CD4-positive, alpha-beta T cell treated with Interleukin-6 for 4 hours (primary cell): ENCODE results near the gene FCGBP.

Experiments
- DNase-seq: peaks from one replicate; pipeline ENCODE4 v3.0.0-alpha.2; 2020; ENCODE audit warnings: mixed read lengths

FCGBP gene

GRCh38 chr19:39943586-39943985 is 9.2 kb upstream of the FCGBP start:
- no peak for DNase-seq

- DNase-seq, result no peak
Measured at GRCh38 chr19:39942366-39942730, 7.9 kb upstream of the FCGBP start.

- DNase-seq, result peak; percentile 59
Measured at GRCh38 chr19:39941615-39942365, 7.4 kb upstream of the FCGBP start.

- DNase-seq, result no peak
Measured at GRCh38 chr19:39941151-39941550, 6.7 kb upstream of the FCGBP start.

- no peak for DNase-seq
Measured at GRCh38 chr19:39940221-39940833, 5.9 kb upstream of the FCGBP start.

- no peak for DNase-seq
Measured at GRCh38 chr19:39939556-39939955, 5.1 kb upstream of the FCGBP start.

- DNase-seq, result no peak
Measured at GRCh38 chr19:39937787-39938186, 3.4 kb upstream of the FCGBP start.

GRCh38 chr19:39937094-39937720 is 2.8 kb upstream of the FCGBP start:
- peak; percentile 36 for DNase-seq

GRCh38 chr19:39936622-39937021 is 2.2 kb upstream of the FCGBP start:
- no peak for DNase-seq

- DNase-seq, result no peak
Measured at GRCh38 chr19:39936020-39936419, 1.6 kb upstream of the FCGBP start.

GRCh38 chr19:39935364-39935661 is 879 bp upstream of the FCGBP start:
- no peak for DNase-seq

- no peak for DNase-seq
Measured at GRCh38 chr19:39929750-39930149, 4.7 kb downstream of the FCGBP start.

- no peak for DNase-seq
Measured at GRCh38 chr19:39928357-39928725, 6.1 kb downstream of the FCGBP start.

- DNase-seq, result no peak
Measured at GRCh38 chr19:39927524-39928356, 6.7 kb downstream of the FCGBP start.

- DNase-seq, result no peak
Measured at GRCh38 chr19:39927076-39927475, 7.4 kb downstream of the FCGBP start.

- DNase-seq, result no peak
Measured at GRCh38 chr19:39926170-39926760, 8.2 kb downstream of the FCGBP start.

GRCh38 chr19:39924952-39925351 is 9.5 kb downstream of the FCGBP start:
- DNase-seq, result no peak

- no peak for DNase-seq
Measured at GRCh38 chr19:39924389-39924788, 10.0 kb downstream of the FCGBP start.

GRCh38 chr19:39923862-39924261 is 10.6 kb downstream of the FCGBP start:
- no peak for DNase-seq

- DNase-seq, result no peak
Measured at GRCh38 chr19:39919976-39920375, 14.5 kb downstream of the FCGBP start.

GRCh38 chr19:39918183-39918651 is 16.2 kb downstream of the FCGBP start:
- DNase-seq, result no peak

- no peak for DNase-seq
Measured at GRCh38 chr19:39917561-39918182, 16.8 kb downstream of the FCGBP start.
